K562 (cell line): ENCODE data around the gene QRFP. TPM values are rescaled to one million over a fixed set of nuclear protein-coding genes. Genes with fewer than 3 reads are reported as not detected.

Experiments
- ATF3 ChIP-seq, 2 experiments: fragments of 450-650 bp in 1 of 2; sonication (generic) in 1 of 2; formaldehyde crosslinking in 1 of 2; IDR thresholded peaks in 1 of 2; conservative IDR thresholded peaks in 1 of 2; 2 replicates each; pipeline versions ENCODE4 v1.6.1 to v1.8.1; 2016 to 2023; ENCODE audit warnings: mild to moderate bottlenecking in 2 of 2, moderate library complexity in 2 of 2, inconsistent platforms in 1 of 2, missing genetic modification reagents in 1 of 2
- ELF4 ChIP-seq: fragments of 450-650 bp; formaldehyde crosslinking; IDR thresholded peaks from 2 replicates; pipeline ENCODE4 v1.4.0; 2022; ENCODE audit warnings: missing genetic modification characterization
- FOXK2 ChIP-seq, 2 experiments: fragments of 450-650 bp; IDR thresholded peaks in 1 of 2; conservative IDR thresholded peaks in 1 of 2; 2 replicates each; pipeline ENCODE4 v1.6.1; 2016; ENCODE audit warnings: low read depth in 2 of 2, mild to moderate bottlenecking in 1 of 2
- GATA2 ChIP-seq: sonication (generic); formaldehyde crosslinking; IDR thresholded peaks from 2 replicates; pipeline ENCODE4 v1.4.0; 2020; ENCODE audit warnings: mild to moderate bottlenecking, missing genetic modification reagents
- HMGXB4 ChIP-seq: sonication (generic); formaldehyde crosslinking; IDR thresholded peaks from 2 replicates; pipeline ENCODE4 v1.8.1; 2023; ENCODE audit warnings: mild to moderate bottlenecking, missing genetic modification reagents
- MLX ChIP-seq, 2 experiments: fragments of 450-650 bp in 1 of 2; sonication (generic) in 1 of 2; formaldehyde crosslinking; conservative IDR thresholded peaks; 2 replicates each; pipeline versions ENCODE4 v1.4.0 to v1.8.1; 2020 to 2022; ENCODE audit warnings: mild to moderate bottlenecking in 1 of 2, missing genetic modification reagents in 1 of 2
- NCOR1 ChIP-seq: fragments of 450-650 bp; IDR thresholded peaks from 2 replicates; pipeline ENCODE4 v1.6.1; 2016; ENCODE audit warnings: mild to moderate bottlenecking, moderate library complexity
- STAT6 ChIP-seq: sonication (generic); formaldehyde crosslinking; IDR thresholded peaks from 2 replicates; pipeline ENCODE4 v1.8.1; 2023; ENCODE audit warnings: mild to moderate bottlenecking, missing genetic modification reagents
- polyA plus RNA-seq, 8 experiments: library from polyadenylated mRNA; depleted of rRNA in 4 of 8; stranded (reverse) in 5 of 8; unstranded in 3 of 8; fragments of >200 nt; fragmentation: Nextera tagmentation in 2 of 8; fragmentation: Illumina TruSeq in 1 of 8; extraction: Ambion mirVana in 2 of 8; extraction: Trizol in 1 of 8; gene quantifications; 2 replicates each; pipeline versions ENCODE4 v1.2.1 to v1.2.3, GENCODE V29; 2011 to 2014; ENCODE audit warnings: inconsistent platforms in 1 of 8, missing spikeins in 1 of 8
- total RNA-seq, 7 experiments: library from RNA; depleted of rRNA in 6 of 7; stranded (reverse); fragments of >200 nt in 6 of 7; fragmentation: Illumina TruSeq in 2 of 7; extraction: Trizol in 2 of 7; gene quantifications; 2 replicates each; pipeline versions ENCODE4 v1.2.1 to v1.2.3, GENCODE V29; 2011 to 2021; ENCODE audit warnings: low replicate concordance in 1 of 7

QRFP gene
- total and polyA plus RNA-seq, 9 of the 15 experiments (the other 6 are each of a cell fraction or from before 2014, with no cell fraction given), result not detected

- TF ChIP-seq FOXK2 (conservative IDR thresholded peaks at IDR 0.05 in 1 of 2, IDR thresholded peaks at IDR 0.05 in 1 of 2; ENCODE audit: low read depth in 2 of 2), result no peak
- peak in 1 of 2 experiments; percentile 56; a peak in 2 of 4 replicates for TF ChIP-seq MLX (CRISPR knock-in tag; conservative IDR thresholded peaks at IDR 0.05)
- no peak for TF ChIP-seq ELF4
- no peak for TF ChIP-seq GATA2
- peak; percentile 72; the same call in 1 of the 2 replicates for TF ChIP-seq STAT6 (CRISPR knock-in tag)
- TF ChIP-seq NCOR1, result no peak
- peak; percentile 81; the same call in 1 of the 2 replicates for TF ChIP-seq HMGXB4 (CRISPR knock-in tag)
- TF ChIP-seq ATF3 (IDR thresholded peaks at IDR 0.05), result no peak
- TF ChIP-seq ATF3 (CRISPR knock-in tag; conservative IDR thresholded peaks at IDR 0.05), result peak; percentile 97
These were observed 35.9 kb downstream of the QRFP start (continued) for GRCh38 chr9:130860458-130861316.
